ENCODE results near the gene BCL7C. TPM values are rescaled to one million over a fixed set of nuclear protein-coding genes. Genes with fewer than 3 reads are reported as not detected.

The BCL7C gene
- total and polyA plus RNA-seq, 2 of the 13 experiments (the other 11 are each of a cell fraction or from before 2014, with no cell fraction given): 17.7 to 33.8 TPM

DNA sequence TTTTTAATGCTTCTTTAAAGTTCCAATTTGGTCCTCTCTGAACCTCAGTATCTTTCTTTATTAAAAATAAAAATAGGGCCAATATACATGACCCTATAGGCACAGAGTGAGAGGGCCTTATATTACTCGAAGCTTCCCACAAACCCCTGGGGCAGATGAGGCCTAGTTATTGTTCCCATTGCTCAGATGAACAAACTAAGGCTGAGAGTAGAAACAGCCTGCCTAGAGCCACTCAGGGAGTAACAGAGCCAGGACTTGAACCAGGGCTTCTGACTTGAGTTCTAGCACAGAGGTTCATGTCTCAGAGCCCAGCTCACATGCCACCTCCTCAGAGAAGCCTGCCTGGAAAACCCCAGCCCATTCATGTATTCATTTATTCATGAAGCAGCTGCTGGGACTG is 7.7 kb downstream of the BCL7C start:
- no TSS peak for BruUV-seq (replicated peaks)
- Histone ChIP-seq H3K4me1 (ENCODE audit: insufficient read depth, low read length) (peaks cover 16% of the 10 kb centered on the region), H3K27me3 (ENCODE audit: control insufficient read depth in 1 of 2, insufficient read depth in 2 of 2, low read length in 2 of 2) (no peaks in the 10 kb centered on the region), H3K4me3 (replicated peaks in 1 of 3; ENCODE audit: insufficient read depth in 1 of 3, low read depth in 2 of 3, low read length in 3 of 3) (no peak overlapping the region), H3K27ac (ENCODE audit: extremely low read length, insufficient read depth, low read length) (no peak overlapping the region), H3K9me3 (ENCODE audit: low read length) (no peaks in the 10 kb centered on the region), H3K36me3 (replicated peaks in 1 of 2; ENCODE audit: control insufficient read depth in 1 of 2, insufficient read depth in 2 of 2, low read length in 2 of 2) (peaks cover 8 to 14% of the 10 kb centered on the region in 2 experiments), H4K20me1 (ENCODE audit: insufficient read depth, low read length) (no peaks in the 10 kb centered on the region), H2AFZ (ENCODE audit: low read length) (no peak overlapping the region), H3K79me2 (ENCODE audit: insufficient read depth, low read length) (no peaks in the 10 kb centered on the region), H3K4me2 (ENCODE audit: low read depth, low read length) (no peak overlapping the region), H3K9ac (ENCODE audit: insufficient read depth, low read depth, low read length) (no peak overlapping the region)
- intact Hi-C loops (cut with micrococcal nuclease; ENCODE audit: unreplicated experiment) (no loop called here), in situ Hi-C loops (cut with HindIII; ENCODE audit: extremely low pct_ligation_motif_present, low pct_unique_long_range_greater_than_20kb) (no loop called here)
- POLR2A ChIA-PET: interaction anchor here (1.2 to 1.6 kb wide), 2 partner anchors 9 to 10 kb away, joined by 3 read pairs; partner anchors contain the start of gene CTF1
- no peak for DNase-seq (ENCODE audit: low spot score)
- CTCF ChIA-PET (ENCODE audit: low intra/inter-chr PET ratio, low total read pairs): no interaction called here
- WGBS (ENCODE audit: low lambda C conversion rate): 96% methylated on average over 1 of the region's 1 CpG
- no peak for ATAC-seq
- TF ChIP-seq ZNF674 (CRISPR knock-in tag; IDR thresholded peaks at IDR 0.05; ENCODE audit: low read depth) (no peak), ZSCAN30 (CRISPR knock-in tag; IDR thresholded peaks at IDR 0.05) (no peak), ZFYVE20 (CRISPR knock-in tag; IDR thresholded peaks at IDR 0.05; ENCODE audit: borderline replicate concordance, low read depth) (no peak), ZNF629 (CRISPR knock-in tag; conservative IDR thresholded peaks at IDR 0.05) (peak; percentile 88)
- no peak for FAIRE-seq

GRCh38 chr16:30885196-30885595 is 8.7 kb downstream of the BCL7C start:
- Histone ChIP-seq H3K9me3 (ENCODE audit: low read length) (no peaks in the 10 kb centered on the region), H3K36me3 (replicated peaks in 1 of 2; ENCODE audit: control insufficient read depth in 1 of 2, insufficient read depth in 2 of 2, low read length in 2 of 2) (peaks cover 8 to 14% of the 10 kb centered on the region in 2 experiments), H3K9ac (ENCODE audit: insufficient read depth, low read depth, low read length) (no peak overlapping the region), H3K27me3 (ENCODE audit: control insufficient read depth in 1 of 2, insufficient read depth in 2 of 2, low read length in 2 of 2) (no peaks in the 10 kb centered on the region), H3K79me2 (ENCODE audit: insufficient read depth, low read length) (no peaks in the 10 kb centered on the region), H3K4me1 (ENCODE audit: insufficient read depth, low read length) (peaks cover 23% of the 10 kb centered on the region), H2AFZ (ENCODE audit: low read length) (no peak overlapping the region), H3K4me3 (replicated peaks in 1 of 3; ENCODE audit: insufficient read depth in 1 of 3, low read depth in 2 of 3, low read length in 3 of 3) (no peak overlapping the region), H4K20me1 (ENCODE audit: insufficient read depth, low read length) (no peaks in the 10 kb centered on the region), H3K4me2 (ENCODE audit: low read depth, low read length) (no peak overlapping the region), H3K27ac (ENCODE audit: extremely low read length, insufficient read depth, low read length) (no peak overlapping the region)
- no TSS peak for BruUV-seq (replicated peaks)
- ChIA-PET POLR2A (no interaction called here), CTCF (ENCODE audit: low intra/inter-chr PET ratio, low total read pairs) (no interaction called here)
- DNase-seq (ENCODE audit: low spot score) (no peak), ATAC-seq (no peak), FAIRE-seq (no peak)
- in situ Hi-C loops (cut with HindIII; ENCODE audit: extremely low pct_ligation_motif_present, low pct_unique_long_range_greater_than_20kb) (no loop called here), intact Hi-C loops (cut with micrococcal nuclease; ENCODE audit: unreplicated experiment) (no loop called here)
- WGBS (ENCODE audit: low lambda C conversion rate): 96% methylated on average over 9 of the region's 9 CpGs
- TF ChIP-seq ZNF83 (CRISPR knock-in tag; IDR thresholded peaks at IDR 0.05; ENCODE audit: borderline replicate concordance) (no peak), TEAD3 (CRISPR knock-in tag; optimal IDR thresholded peaks at IDR 0.05; ENCODE audit: borderline replicate concordance) (no peak), MED1 (CRISPR knock-in tag; IDR thresholded peaks at IDR 0.05) (no peak), ZNF737 (CRISPR knock-in tag; IDR thresholded peaks at IDR 0.05; ENCODE audit: borderline replicate concordance) (no peak), GATAD1 (CRISPR knock-in tag; IDR thresholded peaks at IDR 0.05) (no peak), FOXP1 (IDR thresholded peaks at IDR 0.05) (no peak), FOXP1 (CRISPR knock-in tag; IDR thresholded peaks at IDR 0.05) (no peak), ZNF772 (CRISPR knock-in tag; IDR thresholded peaks at IDR 0.05) (no peak)
- TF ChIP-seq, protein P1, sequence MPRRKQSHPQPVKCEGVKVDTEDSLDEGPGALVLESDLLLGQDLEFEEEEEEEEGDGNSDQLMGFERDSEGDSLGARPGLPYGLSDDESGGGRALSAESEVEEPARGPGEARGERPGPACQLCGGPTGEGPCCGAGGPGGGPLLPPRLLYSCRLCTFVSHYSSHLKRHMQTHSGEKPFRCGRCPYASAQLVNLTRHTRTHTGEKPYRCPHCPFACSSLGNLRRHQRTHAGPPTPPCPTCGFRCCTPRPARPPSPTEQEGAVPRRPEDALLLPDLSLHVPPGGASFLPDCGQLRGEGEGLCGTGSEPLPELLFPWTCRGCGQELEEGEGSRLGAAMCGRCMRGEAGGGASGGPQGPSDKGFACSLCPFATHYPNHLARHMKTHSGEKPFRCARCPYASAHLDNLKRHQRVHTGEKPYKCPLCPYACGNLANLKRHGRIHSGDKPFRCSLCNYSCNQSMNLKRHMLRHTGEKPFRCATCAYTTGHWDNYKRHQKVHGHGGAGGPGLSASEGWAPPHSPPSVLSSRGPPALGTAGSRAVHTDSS (CRISPR knock-in tag; conservative IDR thresholded peaks at IDR 0.05): no peak
- TF ChIP-seq, protein P2, sequence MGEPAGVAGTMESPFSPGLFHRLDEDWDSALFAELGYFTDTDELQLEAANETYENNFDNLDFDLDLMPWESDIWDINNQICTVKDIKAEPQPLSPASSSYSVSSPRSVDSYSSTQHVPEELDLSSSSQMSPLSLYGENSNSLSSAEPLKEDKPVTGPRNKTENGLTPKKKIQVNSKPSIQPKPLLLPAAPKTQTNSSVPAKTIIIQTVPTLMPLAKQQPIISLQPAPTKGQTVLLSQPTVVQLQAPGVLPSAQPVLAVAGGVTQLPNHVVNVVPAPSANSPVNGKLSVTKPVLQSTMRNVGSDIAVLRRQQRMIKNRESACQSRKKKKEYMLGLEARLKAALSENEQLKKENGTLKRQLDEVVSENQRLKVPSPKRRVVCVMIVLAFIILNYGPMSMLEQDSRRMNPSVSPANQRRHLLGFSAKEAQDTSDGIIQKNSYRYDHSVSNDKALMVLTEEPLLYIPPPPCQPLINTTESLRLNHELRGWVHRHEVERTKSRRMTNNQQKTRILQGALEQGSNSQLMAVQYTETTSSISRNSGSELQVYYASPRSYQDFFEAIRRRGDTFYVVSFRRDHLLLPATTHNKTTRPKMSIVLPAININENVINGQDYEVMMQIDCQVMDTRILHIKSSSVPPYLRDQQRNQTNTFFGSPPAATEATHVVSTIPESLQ (CRISPR knock-in tag; conservative IDR thresholded peaks at IDR 0.05): no peak
- TF ChIP-seq, protein P3, sequence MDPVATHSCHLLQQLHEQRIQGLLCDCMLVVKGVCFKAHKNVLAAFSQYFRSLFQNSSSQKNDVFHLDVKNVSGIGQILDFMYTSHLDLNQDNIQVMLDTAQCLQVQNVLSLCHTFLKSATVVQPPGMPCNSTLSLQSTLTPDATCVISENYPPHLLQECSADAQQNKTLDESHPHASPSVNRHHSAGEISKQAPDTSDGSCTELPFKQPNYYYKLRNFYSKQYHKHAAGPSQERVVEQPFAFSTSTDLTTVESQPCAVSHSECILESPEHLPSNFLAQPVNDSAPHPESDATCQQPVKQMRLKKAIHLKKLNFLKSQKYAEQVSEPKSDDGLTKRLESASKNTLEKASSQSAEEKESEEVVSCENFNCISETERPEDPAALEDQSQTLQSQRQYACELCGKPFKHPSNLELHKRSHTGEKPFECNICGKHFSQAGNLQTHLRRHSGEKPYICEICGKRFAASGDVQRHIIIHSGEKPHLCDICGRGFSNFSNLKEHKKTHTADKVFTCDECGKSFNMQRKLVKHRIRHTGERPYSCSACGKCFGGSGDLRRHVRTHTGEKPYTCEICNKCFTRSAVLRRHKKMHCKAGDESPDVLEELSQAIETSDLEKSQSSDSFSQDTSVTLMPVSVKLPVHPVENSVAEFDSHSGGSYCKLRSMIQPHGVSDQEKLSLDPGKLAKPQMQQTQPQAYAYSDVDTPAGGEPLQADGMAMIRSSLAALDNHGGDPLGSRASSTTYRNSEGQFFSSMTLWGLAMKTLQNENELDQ (CRISPR knock-in tag; IDR thresholded peaks at IDR 0.05; ENCODE audit: borderline replicate concordance): no peak

All from HepG2 (cell line).